ENCODE results near the gene ZBTB16. TPM values are rescaled to one million over a fixed set of nuclear protein-coding genes. Genes with fewer than 3 reads are reported as not detected.

Gene ZBTB16
- polyA plus RNA-seq (0.18 to 0.39 TPM in 2 of 3 replicates, not detected in the other), polyA minus RNA-seq (0.90 to 1.1 TPM in 2 of 3 replicates, not detected in the other)
- 7.7 TPM for polyA plus RNA-seq (2011; ENCODE audit: low read depth)
- 0.05 TPM in 1 of 2 replicates, not detected in the other for polyA plus RNA-seq (2011; cell fraction: cytosol; rRNA removed)
- 0.20 and 0.31 TPM in 2 replicates for polyA plus RNA-seq (2011; cell fraction: nucleus; rRNA removed)
- polyA plus RNA-seq (2012; ENCODE audit: low replicate concordance): 6.4 TPM in 1 of 2 replicates, not detected in the other
- polyA minus RNA-seq (2011; cell fraction: cytosol; rRNA and poly(A)+ RNA removed): not detected
- polyA minus RNA-seq (2011; cell fraction: nucleus; rRNA and poly(A)+ RNA removed): 0.74 and 1.2 TPM in 2 replicates

- H3K36me3 ChIP-seq (ENCODE audit: control insufficient read depth in 2 of 2, extremely low read depth in 1 of 2, insufficient read depth in 2 of 2, low read length in 2 of 2): no peaks in the 10 kb centered on the region
- FAIRE-seq: no peak
Measured at GRCh38 chr11:114059278-114059983, at the start of gene ZBTB16. ZBTB16 (plus strand) TSS chr11:114059711; CDS start chr11:114063301, 3,590 bp downstream.

DNA sequence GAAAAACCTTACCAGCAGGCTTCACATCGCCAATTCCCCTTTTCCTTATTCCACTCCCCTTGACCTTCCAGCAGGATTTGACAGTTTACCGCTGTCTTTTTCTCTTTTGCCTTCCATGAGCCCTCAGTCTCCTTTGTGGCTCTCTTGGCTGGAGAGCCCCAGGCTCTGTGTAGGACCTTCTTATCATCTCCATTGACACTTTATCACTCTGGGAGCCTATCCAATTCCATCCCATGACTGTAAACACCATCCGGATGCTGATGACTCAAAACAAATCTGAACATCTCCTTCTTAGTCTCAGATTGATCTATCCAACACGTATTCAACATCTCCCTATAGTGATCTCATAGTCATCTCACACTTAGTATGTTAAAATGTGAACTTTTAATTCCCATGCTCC, 48.6 kb upstream of the ZBTB16 start:
- H3K9ac ChIP-seq (ENCODE audit: control insufficient read depth, extremely low read depth, insufficient read depth, low read length): no peak overlapping the region
- H3K36me3 ChIP-seq (ENCODE audit: control insufficient read depth in 2 of 2, extremely low read depth in 1 of 2, insufficient read depth in 2 of 2, low read length in 2 of 2): no peaks in the 10 kb centered on the region
- no peak overlapping the region for H2AFZ ChIP-seq (ENCODE audit: control insufficient read depth, low read length)
- dilution Hi-C loops (cut with MboI; ENCODE audit: extremely low pct_ligation_motif_present, low sequenced_read_pairs): no loop called here
- H4K20me1 ChIP-seq (ENCODE audit: control insufficient read depth, extremely low read depth, insufficient read depth, low read length): no peaks in the 10 kb centered on the region
- H3K9me1 ChIP-seq (ENCODE audit: control insufficient read depth, extremely low read depth, insufficient read depth, low read length): no peaks in the 10 kb centered on the region
- no peak overlapping the region for H3K4me2 ChIP-seq (ENCODE audit: control insufficient read depth, extremely low read depth, insufficient read depth, low read depth, low read length)
- DNase-seq (ENCODE audit: low read depth, low spot score): no peak
- no peaks in the 10 kb centered on the region for H3K79me2 ChIP-seq (ENCODE audit: control insufficient read depth, insufficient read depth, low read length)
- TF ChIP-seq EZH2 (IDR thresholded peaks at IDR 0.05; ENCODE audit: low read length) (no peak), CTCF (optimal IDR thresholded peaks at IDR 0.05 in 1 of 3, IDR thresholded peaks at IDR 0.05 in 1 of 3, conservative IDR thresholded peaks at IDR 0.05 in 1 of 3; ENCODE audit: extremely low read depth in 1 of 3, insufficient read depth in 2 of 3, low read length in 3 of 3) (no peak)
- H3K27ac ChIP-seq (ENCODE audit: control insufficient read depth, insufficient read depth, low read length): no peak overlapping the region
- no peaks in the 10 kb centered on the region for H3K9me3 ChIP-seq (ENCODE audit: control insufficient read depth, low read depth, low read length)
- H3K4me3 ChIP-seq (ENCODE audit: control insufficient read depth in 2 of 3, extremely low read depth in 1 of 3, insufficient read depth in 2 of 3, low read depth in 1 of 3, low read length in 3 of 3): no peak overlapping the region
- FAIRE-seq: no peak
- no peaks in the 10 kb centered on the region for H3K4me1 ChIP-seq (ENCODE audit: control insufficient read depth, extremely low read depth, insufficient read depth, low read length)
- no peaks in the 10 kb centered on the region for H3K27me3 ChIP-seq (ENCODE audit: control insufficient read depth, extremely low read depth, insufficient read depth, low read length)

More at GRCh38 chr11:114059278-114059983, at the start of gene ZBTB16:
- H2AFZ ChIP-seq (ENCODE audit: control insufficient read depth, low read length): no peak within 1 kb of the TSS
- H3K27me3 ChIP-seq (ENCODE audit: control insufficient read depth, extremely low read depth, insufficient read depth, low read length): peaks cover 65% of the 10 kb centered on the region
- peaks cover 6% of the 10 kb centered on the region for H3K4me1 ChIP-seq (ENCODE audit: control insufficient read depth, extremely low read depth, insufficient read depth, low read length)
- peak within 1 kb of the TSS; percentile 40 to 64 (median 45) for H3K4me3 ChIP-seq (ENCODE audit: control insufficient read depth in 2 of 3, extremely low read depth in 1 of 3, insufficient read depth in 2 of 3, low read depth in 1 of 3, low read length in 3 of 3)
- no peak for DNase-seq (ENCODE audit: low read depth, low spot score)
- no peaks in the 10 kb centered on the region for H3K79me2 ChIP-seq (ENCODE audit: control insufficient read depth, insufficient read depth, low read length)
- H3K27ac ChIP-seq (ENCODE audit: control insufficient read depth, insufficient read depth, low read length): no peak within 1 kb of the TSS
- dilution Hi-C loops (cut with MboI; ENCODE audit: extremely low pct_ligation_motif_present, low sequenced_read_pairs): no loop called here
- H3K4me2 ChIP-seq (ENCODE audit: control insufficient read depth, extremely low read depth, insufficient read depth, low read depth, low read length): peak within 1 kb of the TSS; percentile 70
- H3K9me1 ChIP-seq (ENCODE audit: control insufficient read depth, extremely low read depth, insufficient read depth, low read length): no peaks in the 10 kb centered on the region
- no peak within 1 kb of the TSS for H3K9ac ChIP-seq (ENCODE audit: control insufficient read depth, extremely low read depth, insufficient read depth, low read length)
- no peak for TF ChIP-seq EZH2 (IDR thresholded peaks at IDR 0.05; ENCODE audit: low read length)
- peak in 1 of 3 experiments; percentile 7 for TF ChIP-seq CTCF (optimal IDR thresholded peaks at IDR 0.05 in 1 of 3, IDR thresholded peaks at IDR 0.05 in 1 of 3, conservative IDR thresholded peaks at IDR 0.05 in 1 of 3; ENCODE audit: extremely low read depth in 1 of 3, insufficient read depth in 2 of 3, low read length in 3 of 3)
- no peaks in the 10 kb centered on the region for H4K20me1 ChIP-seq (ENCODE audit: control insufficient read depth, extremely low read depth, insufficient read depth, low read length)
- H3K9me3 ChIP-seq (ENCODE audit: control insufficient read depth, low read depth, low read length): no peaks in the 10 kb centered on the region
